HG03060 (cell line): Measurements from ENCODE around the gene BYSL.

Source experiments
- ATAC-seq: cut with Tn5 transposase; IDR thresholded peaks from one replicate; pipeline ENCODE4 v1.9.1; 2021; ENCODE audit warnings: low read depth, moderate number of reproducible peaks; ENCODE audit not compliant: unreplicated experiment

The BYSL gene

GRCh38 chr6:41974281-41974825 lies 53.1 kb downstream of the BYSL start:
- no peak for ATAC-seq

- ATAC-seq, result no peak
Measured at GRCh38 chr6:41975276-41975675, 54.0 kb downstream of the BYSL start.

- ATAC-seq, result no peak
Measured at GRCh38 chr6:41976794-41977484, 55.6 kb downstream of the BYSL start.
